Fibroblast of skin of back (primary cell): ENCODE data around the gene KIAA0319L.

Experiments
- DNase-seq: peaks from one replicate; pipeline ENCODE4 v3.0.0-alpha.2; 2013

KIAA0319L gene

DNA sequence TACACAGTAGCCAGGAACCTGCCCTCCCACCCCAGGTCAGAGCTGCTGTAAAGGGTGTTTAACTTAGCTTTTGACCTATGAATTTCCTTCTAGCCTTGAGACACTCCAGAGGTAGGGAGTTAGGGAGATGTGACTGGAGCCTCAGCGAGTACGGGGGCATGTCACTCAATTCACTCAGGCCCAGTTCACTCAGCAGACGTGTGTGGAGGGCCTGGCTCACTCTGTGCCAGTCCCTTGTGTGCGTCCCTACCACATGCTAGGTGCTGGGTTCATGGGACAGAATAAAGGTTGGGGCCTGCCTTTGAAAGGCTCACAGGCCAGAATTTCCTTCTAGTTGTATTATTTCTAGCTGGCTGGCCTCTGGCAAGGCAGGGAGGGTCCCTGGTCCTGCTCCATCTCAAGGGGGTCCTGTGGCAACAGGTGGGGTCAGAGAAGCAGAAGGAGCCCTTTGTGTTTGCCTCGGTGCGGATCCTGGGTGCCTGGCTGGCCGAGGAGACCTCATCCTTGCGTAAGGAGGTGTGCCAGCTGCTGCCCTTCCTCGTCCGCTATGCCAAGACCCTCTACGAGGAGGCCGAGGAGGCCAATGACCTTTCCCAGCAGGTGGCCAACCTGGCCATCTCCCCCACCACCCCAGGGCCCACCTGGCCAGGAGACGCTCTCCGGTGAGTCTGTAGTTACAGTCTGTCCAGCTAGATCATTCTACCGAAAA, 4.9 kb upstream of the KIAA0319L start:
- no peak for DNase-seq

DNA sequence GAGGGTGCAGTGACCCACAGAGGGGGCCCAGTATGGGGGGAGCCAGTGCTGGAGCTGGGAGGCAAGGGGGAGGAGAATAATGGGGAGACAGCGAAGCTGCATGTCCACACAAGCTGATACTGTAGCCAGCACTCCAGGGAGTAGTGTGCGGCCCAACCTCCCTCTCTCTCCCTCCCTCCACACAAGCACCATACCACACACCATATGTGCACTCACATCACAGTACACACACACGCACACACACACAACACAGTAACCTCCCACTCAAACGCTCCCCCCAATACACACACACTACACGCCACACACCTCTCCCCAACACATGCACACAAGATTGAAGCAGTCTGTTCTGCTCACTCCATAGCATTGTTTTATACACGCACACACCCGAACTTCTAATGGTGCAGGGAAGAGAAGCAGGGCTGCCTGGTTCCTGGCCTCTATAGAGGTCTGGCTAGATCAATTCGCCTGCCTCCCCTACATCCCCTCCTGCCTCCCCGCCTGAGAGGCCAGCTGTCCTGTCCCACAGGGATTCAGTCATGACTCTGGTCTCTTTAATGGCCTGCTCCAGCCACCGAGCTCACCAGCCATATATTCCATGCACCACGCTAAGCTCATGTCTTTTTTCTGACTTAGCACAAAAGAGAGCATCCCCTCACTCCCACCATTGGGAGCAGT, 4.2 kb upstream of the KIAA0319L start:
- DNase-seq: no peak

DNA sequence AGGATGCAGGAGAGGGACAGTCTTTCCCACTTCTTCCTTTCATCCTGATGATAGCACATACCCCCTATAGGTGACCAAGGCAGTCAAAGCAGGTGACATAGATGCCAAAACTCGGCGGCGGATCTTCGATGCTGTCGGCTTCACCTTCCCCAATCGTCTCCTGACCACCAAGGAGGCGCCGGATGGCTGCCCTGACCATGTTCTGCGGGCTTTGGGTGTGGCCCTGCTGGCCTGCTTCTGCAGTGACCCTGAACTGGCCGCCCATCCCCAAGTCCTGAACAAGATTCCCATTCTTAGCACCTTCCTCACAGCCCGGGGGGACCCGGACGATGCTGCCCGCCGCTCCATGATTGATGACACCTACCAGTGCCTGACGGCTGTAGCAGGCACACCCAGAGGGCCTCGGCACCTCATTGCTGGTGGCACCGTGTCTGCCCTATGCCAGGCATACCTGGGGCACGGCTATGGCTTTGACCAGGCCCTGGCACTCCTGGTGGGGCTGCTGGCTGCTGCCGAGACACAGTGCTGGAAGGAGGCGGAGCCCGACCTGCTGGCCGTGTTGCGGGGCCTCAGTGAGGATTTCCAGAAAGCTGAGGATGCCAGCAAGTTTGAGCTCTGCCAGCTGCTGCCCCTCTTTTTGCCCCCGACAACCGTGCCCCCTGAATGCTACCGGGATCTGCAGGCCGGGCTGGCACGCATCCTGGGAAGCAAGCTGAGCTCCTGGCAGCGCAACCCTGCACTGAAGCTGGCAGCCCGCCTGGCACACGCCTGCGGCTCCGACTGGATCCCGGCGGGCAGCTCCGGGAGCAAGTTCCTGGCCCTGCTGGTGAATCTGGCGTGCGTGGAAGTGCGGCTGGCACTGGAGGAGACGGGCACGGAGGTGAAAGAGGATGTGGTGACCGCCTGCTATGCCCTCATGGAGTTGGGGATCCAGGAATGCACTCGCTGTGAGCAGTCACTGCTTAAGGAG, 3.3 kb upstream of the KIAA0319L start:
- DNase-seq: no peak

DNA sequence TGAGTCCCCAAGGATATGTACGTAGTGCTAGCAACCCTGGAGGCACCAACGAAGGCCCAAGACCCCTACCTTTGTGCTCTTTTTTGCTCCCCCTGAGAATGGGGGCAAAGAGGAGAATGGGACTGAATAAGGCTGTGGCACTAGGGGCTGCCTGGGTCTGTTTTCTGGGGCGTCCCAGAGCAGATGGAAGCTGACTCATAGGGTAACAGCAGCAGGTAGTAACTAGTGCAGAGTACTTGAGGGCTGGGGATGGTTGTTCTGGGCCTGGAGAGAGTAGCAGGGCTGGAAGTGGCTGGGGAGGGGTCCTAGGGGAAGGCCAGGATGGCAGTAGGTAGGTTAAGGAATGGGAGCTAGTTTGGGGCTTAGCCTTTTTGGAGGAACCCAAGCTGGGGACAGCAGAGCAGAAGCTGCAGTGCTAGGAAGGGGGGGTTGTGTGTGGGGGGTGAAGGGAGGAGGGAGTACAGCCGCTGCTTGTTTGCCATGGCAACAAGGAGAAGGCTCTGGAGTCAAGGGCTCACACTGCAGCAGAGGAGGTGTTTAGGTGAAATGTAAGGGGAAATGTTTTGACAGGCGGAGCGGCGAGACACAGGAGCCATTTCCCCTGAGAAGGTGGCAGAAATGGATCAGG, 2.2 kb upstream of the KIAA0319L start:
- DNase-seq: no peak

DNA sequence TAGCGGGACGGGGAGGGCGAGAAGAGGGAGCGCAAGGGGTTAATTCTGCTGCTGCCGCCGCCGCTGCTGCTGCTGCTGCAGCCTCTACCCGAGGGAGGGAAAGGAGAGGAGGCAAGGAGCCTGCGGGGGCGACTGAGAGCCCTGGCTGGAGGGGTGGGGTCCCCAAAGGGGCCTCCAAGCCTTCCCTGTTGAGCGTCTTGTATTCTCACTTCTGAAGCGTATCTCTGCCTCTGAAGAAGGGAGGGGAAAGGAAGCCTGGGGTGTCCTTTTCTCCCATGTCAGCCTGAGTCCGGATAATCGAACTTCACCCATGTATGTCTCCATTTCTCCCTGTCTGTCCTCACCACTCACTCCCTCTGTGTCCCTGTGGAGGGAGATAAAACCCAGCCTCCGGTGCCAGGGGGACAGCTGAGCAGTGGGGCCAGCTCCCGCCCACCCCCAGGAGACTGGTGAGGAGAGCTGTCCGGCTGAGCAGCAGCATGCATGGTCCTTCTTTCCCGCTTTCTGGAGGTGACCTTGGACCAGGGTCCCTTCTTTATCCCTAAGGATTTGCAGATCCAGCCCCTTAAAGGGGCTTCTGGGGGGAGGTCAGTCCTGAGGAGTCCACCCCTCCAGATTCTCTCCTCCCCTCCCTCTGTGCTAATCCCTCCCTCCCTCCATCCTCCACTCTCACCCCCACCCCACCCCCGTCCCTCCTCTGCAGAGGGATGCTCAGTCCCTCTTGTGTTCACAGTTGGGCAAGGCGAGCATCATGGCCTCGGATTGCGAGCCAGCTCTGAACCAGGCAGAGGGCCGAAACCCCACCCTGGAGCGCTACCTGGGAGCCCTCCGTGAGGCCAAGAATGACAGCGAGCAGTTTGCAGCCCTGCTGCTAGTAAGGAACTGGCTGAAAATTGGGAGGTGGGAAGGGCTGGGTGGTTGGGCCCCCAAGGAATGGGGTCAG, 1.4 kb upstream of the KIAA0319L start:
- no peak for DNase-seq

DNA sequence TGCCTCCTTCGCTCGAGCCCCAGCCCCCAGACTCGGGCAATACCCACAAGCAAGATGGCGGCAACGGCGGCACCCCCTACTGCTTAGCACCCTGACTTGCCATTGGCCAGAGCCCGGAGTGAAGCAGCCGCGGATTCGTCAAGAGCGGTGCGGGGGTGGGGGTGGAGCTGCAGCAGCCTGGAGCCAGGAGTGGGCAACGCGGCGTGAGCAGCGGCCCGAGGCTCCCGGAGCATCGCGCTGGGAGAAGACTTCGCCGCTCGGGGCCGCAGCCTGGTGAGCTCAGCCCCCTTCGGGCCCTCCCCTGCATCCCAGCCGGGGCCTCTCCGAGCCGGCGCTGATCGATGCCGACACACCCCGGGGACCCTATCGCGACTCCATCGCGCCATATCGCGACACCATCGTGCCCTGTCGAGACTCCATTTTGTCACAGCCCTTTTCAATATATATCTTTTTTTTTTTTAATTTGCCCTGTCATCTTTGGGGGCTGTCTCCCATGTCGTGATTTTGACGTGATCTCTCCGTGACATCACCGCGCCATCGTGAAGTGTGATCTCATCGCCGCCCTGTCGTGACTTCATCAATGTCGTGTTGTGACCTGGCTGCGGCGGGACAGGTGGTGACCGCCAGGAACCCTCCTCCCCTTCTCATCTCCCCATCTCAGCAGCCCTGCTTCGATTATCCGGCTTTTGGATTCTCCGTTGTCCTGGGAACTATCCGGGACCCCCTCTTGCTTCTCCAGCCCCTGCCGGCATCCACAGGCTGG, 589 bp upstream of the KIAA0319L start, which contains the start of gene NCDN:
TSS of gene NCDN (plus strand) at position 189 of the 763 bp plus-strand sequence. CDS start at position 581, 392 bp downstream.
- peak; percentile 97 for DNase-seq

DNA sequence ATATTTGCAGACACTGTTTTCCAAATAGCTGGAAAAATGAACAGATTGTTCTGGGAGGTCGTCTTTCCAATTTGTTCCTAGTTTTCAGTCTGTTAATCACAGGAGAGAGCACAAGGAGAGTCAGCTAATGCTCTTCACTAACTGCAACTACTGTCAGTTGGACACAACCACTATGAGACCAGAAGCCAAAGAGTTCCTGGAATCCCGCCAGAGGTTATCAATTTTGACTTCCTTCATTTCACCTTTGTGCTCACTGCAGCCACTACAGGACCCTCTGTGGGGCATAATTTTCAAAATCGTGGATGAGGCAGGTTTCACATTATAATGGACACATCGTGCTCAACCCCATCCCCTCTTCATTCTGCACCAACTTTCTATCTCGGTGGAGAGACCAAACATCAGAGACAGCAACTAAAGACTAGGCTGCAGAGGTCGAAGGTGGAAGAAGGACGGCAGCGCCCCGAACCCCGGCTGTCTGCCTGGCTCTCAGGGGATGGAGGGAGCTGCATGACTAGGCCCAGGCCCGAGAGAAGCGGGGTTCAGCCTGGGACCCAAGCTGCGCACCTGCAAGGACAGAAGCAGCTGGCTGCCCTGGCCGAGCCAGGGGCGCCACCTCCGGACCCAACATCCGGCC, 602 bp downstream of the KIAA0319L start:
- no peak for DNase-seq

DNA sequence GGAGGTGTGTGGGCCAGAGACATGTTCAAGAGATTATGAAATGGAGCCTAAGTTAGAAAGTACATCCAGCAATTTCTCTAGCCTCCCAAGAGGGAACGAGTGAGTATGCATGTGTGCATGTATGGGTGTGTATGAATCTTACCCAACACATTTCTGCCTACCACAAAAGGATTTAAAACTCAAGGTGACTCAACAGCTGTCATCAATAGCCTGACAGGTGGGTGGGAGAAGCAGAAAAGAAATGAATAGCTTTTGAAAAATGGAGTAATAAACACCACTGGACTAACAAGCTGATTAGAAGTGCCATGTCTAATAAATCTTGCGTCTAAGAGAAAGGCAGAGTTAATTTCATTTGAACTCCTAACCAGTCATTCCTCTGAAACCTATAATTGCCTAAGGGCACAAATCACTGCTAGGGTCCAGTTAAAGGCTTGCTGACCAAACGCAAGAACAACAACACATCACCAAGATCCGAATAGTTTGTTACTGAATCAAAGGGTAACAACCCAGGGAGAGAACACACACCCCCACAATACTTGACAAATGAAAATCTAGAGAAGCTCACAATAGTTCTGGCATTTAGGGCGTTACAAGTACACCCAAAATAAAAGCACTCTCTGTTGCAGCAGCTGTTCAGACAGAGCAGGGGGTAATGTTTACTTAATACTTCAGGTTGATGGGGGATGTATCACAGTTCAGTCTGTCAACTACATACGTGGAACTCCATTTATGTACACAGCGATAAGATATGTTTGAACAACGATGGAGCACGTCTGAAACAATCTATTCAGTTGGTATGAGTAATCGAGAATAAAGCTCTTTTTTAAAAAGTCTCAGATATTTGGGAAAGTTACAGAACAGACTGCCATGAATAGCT, 1.4 kb downstream of the KIAA0319L start:
- no peak for DNase-seq

DNA sequence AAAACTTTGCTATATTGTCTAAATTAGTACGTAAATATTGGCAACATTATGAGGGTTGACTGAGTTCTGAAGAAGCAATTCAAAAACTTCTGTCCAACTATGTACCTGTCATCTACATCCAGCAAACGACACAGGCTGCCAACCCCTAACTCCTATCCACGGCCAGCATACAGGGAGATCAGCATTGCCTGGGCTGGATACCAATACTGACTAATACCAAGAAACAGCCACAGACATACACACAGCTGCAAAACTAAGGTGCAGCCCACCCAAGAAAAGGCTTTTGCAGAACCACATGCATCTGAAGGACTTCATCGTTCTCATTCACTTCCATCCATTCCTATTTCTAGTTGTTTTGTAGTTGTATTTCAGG, 2.0 kb downstream of the KIAA0319L start:
- no peak for DNase-seq

DNA sequence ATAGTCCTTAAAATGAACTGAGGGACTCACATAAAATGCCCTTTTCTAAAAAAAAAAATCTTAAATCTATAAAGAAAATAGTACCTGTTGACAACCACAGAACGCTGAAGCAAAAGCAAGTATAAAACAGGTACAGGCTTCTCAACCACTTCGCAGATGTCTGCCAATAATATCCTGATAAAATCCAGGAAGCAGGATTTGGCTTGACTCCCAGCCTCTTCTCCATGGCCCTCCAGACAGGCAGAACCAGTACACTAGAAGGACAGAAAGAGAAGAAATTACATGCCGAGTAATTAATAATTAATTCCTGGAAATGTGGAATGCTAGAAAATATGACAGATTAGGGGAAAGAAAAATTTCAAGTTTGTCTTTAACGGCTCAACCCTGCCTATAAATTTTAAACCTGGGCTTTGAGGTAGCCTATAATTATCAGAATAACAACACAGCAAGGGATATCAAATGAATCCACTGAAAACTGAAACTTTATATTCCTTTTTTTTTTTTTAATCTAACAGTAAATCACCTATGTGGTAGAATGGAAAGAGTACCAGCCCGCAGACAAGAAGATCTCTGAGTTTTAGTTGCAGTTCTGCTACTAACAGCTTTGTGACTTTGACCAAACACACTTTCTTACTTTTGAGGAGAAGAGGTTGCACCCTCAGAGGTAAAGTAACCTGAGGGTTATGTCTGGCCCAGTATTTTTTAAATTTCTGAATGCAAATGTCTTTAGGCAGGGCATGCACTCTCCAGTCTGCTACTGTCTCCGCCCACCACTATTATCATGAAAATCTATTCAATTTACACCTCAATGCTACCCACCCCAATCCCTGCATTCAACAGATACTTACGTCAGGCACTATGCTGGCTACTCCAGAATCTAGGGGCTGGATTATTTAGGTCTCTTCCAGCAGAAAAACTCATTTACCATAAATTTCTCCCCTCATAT, 2.7 kb downstream of the KIAA0319L start:
- no peak for DNase-seq

DNA sequence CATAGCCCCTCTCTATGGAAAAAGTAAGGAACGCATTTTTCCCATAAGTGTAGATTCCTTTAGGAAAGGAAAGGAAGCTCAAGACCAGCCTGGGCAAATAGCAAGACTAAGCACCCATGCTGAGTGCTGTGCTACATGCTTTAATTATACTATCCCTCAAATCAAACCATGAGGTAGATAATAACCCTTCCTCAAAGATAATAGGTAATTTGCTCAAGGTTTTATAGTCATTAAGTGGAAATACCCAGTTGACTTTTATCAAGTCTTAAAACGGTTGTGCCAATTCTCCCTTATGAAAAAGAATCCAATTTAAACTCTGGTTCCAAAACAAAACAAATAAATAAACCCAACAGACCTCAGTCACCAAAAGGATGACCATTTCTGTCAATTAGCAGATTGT, 3.4 kb downstream of the KIAA0319L start:
- no peak for DNase-seq

DNA sequence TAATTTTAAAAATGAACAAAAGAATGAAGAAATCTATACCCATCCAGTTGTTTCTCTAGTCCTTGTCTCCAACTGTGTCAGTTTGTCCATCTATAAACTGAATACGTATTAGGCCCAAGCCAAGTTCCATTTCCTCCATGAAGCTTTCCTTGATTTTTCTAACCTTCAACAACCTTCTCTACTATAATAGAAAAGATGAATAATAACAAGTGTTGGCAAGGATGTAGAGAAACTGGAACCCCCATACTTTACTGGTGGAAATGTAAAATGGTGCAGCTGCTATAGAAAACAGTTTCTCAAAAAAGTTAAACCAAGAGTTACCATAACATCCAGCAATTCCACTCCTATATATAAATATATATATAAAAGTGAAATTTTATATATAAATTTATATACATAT, 10.6 kb downstream of the KIAA0319L start:
- DNase-seq: no peak

DNA sequence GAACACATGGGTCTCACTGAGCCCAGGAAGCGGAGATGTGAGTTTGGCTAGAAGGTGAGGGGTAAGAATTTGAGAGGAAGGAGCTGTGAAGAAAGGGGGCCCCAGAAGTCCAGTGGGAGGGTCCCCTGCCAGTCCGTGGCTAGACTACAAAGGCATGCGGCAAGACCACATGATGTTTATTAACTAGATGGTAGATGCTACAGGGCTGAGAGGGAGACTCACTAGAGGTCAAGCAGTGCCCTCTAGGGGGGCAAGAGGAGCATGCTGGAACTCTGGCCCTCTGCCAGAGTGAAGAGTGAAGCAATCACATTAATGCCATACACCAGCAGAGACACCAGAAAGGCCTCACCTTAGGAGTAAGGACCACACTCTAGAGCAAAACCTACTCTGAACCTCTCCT, 12.2 kb downstream of the KIAA0319L start:
- DNase-seq: peak; percentile 52

DNA sequence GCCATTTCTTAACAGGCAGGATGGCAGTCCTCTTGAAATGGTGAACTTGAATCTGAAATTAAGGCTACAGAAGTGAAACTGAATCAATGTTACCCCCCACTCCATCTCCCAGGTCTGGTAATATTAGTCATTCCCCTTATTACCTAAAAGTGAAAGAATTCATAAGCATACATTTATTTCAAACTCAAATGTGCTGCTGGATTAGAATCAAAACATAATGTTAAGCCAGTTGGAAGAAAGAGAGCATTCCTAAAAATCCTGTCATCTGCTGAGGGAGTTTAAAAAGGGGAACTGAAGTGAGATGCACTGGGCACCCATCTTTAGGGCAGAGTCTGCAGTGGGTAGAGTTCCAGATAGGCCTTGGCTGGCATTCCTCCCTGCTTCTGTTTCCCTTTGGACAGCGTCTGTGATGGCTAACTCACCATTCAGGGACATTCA, 17.4 kb downstream of the KIAA0319L start:
- DNase-seq: peak; percentile 80

DNA sequence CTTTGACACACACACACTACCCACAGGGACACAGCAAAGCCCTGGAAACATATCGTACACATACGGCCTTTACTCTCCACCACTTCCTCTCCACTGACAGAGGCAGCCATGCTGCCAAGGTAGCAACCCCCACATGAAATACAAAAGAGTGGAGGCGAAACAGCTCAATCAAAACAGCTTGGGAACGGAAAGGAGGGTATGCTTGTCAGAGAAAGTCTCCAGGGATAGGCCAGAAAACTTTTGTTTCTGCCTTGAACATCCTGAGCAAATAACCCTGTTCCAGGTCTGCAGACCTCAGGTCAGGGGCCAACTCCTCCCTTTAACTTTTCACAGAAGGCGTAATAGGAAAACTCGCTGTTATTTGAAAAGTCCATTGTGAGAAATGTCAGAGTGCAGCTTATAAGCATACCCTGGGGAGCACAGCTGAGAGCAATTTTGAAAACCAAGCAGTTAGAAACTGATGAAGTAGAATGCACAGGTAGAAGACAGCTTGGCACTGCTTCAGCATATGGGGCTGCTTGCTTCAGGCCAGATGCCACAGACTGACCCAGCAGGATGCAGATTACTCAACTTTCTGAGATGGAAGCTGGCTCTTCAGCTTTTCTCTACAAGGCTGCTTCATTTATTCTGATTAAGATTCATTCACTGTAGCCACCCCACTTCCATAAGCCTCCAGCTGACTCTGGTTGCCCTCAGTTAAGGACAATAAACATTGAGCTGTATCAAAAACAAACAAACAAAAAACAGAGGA, 18.0 kb downstream of the KIAA0319L start:
- DNase-seq: no peak

DNA sequence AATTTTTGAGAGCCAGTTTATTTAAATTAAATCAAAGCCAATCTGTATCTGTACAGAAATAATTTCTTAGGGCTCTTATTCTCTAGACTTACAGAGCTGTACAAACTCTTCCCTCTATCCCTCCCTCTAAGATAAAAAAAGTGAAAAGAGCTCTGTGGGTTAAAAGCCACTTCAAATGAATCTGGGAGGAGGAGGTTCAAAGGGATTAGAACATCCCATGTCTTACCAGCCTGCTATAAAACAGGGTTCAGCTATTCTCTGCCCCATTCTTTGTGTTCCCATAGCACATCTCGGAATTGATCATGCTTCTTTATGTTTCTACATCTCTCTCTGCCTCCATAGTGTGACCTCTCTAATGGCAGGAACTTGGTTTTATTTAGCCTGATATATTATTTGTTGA, 19.4 kb downstream of the KIAA0319L start:
- DNase-seq: no peak

DNA sequence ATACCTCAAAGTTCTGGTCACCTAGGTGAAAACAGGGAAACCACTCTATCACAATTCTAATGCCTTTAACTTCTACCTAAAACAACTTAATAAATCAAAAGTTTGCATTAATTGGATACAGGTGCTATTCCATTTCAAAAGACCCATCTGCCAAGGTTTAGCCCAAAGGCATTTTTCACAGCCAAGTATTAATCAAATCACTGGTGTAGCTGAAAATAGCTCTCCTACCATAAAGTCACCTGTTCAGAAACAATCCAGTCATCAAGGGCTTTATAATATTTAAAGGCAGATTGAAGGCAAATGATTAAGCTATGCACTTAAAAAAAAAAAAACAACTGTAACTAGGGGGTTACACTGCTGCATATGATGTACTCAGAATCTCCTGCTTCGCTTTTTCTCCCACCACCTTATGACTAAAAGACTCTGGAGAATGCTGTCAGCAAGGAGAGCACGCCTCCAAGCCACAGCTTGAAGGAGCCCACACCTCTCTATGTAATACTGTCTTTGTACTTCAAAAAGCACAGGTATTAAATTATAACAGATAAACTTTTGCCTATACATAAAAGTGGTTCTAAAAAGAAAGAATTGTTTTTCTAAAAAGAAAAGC, 20.5 kb downstream of the KIAA0319L start:
- no peak for DNase-seq
